DLD1 (cell line): ENCODE results near the gene SPG7.

Source experiments
- in situ Hi-C: cut with HindIII; loops from 2 replicates; pipeline ENCODE4 v1.10.0; 2017; ENCODE audit warnings: low sequenced_read_pairs

Gene SPG7

GRCh38 chr16:89484923-89485679 is 23.1 kb upstream of the SPG7 start:
- in situ Hi-C loops: no loop called here

DNA sequence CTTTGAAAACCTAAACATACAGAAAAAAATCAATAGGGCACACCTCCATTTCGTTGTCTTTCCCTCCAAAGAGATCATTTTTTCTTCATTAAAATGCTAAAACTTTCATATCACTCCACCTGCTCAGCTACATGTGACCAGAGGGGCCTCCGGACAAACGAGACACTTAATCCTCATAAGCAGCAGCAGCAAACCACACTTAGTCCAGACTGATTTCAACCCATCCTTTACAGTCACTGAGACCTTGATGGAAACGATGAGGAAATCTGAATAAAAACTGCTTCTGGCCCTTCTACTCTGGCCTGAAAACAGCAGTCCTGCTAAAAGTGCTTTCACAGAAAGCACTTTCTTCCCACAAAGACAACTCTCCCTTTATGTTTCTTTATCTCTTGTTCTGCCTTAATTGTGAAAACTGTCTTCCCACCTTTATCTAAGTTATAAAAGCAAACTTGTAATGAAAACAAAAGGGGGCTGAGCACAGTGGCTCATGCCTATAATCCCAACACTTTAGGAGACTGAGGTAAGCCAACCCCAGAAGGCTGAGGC is 22.4 kb upstream of the SPG7 start:
- in situ Hi-C loops: no loop called here

GRCh38 chr16:89489040-89489897 is 18.9 kb upstream of the SPG7 start:
- in situ Hi-C loops: no loop called here

GRCh38 chr16:89489898-89490438 is 18.2 kb upstream of the SPG7 start:
- in situ Hi-C loops: no loop called here

DNA sequence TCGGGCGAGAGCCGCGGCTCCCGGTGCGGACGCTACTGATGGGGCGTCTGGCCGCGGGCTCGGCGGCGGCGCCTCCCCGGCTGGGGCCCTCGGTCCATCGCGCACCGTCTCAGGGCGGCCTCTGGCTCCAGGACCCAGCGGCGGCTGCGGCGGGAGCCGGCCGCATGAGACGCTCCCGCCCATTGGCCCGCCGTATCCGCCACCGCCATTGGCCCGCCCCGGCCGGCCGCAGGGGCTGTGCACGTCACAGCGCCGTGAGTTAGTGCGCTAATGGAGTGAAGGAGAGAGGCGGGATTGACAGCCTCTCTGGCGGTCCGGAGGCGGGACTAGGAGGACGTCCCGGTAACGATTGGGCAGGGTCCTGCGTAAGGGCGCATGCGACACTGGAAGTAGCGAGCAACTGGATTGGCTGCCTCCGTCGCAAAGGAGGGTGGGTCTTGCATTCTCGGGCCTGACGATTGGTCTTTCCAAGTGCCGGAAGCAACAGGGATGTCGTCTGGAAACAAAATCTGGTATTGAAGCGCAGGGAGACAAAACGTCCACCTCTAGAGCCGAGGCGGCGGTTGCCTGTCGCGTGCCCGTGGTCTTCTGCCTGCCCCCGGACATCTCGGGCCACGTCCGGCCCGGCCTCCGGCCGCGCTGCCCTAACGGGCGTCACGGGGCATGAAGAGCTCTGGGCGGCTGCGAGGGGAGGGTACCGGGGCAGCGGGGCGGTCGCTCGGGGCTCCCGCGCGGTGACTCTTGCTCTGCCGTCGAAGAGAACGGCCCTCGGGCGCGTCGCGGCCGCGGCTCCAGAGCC is 17.6 kb upstream of the SPG7 start, which contains the start of gene ANKRD11:
Gene ANKRD11 (minus strand): TSS at position 123 of the 799 bp plus-strand sequence. CDS start 173,542 bp downstream, outside the sequence.
- in situ Hi-C loops: no loop called here

- in situ Hi-C loops: no loop called here
These were observed 16.8 kb upstream of the SPG7 start for GRCh38 chr16:89491238-89491869.

DNA sequence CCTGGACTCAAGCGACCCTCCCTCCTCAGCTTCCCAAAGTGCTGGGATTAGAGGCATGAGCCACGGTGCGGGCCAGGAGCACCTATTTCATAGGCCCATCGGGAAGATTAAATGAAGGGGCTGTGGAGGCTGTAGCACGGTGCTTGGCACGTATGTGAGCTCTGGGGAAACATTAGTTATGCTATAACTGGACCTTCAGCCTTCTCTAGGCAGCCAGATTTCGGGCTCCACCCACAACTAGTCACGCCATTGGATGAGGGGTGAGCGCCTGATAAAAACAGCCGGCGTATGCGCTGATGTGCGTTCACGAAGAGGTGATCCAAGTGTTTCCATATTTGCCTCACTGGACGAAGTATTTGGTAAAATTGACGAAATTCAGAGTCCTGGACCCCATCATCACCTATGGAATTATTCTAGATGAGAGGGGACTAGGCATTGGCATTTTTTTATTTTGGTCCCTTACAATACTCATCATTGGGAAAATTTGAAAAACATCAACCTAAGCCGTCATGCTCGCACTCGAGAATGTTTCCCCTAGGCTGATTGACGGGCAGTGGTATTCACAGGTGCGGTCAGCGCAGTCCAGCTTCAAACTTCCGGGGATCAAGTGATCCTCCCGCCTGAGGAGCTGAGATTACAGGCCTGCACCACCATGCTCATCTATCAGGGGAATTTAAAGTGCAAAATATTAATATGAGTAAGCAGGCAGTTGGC is 16.1 kb upstream of the SPG7 start:
- in situ Hi-C loops: no loop called here

GRCh38 chr16:89493776-89494175 is 14.4 kb upstream of the SPG7 start:
- in situ Hi-C loops: no loop called here

DNA sequence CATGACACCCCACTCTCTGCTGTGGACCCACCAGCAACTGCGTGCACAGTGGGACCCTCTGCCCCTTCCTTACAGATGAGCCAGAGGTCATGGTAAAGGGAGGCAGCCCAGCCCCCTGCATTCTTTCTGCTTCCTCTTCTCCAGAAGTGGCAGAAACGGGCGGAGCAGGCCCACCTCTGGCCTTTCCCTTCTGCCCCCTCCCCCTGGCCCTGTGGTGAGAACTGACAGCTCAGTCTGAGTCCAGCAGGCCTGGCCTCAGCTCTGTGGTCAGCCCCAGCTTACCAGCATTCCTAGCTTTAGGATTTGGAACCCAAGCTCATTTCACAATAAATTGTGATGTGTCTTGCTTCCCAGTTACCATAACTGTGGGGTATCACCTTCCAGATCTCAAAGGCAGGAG is 13.1 kb upstream of the SPG7 start:
- in situ Hi-C loops: no loop called here

DNA sequence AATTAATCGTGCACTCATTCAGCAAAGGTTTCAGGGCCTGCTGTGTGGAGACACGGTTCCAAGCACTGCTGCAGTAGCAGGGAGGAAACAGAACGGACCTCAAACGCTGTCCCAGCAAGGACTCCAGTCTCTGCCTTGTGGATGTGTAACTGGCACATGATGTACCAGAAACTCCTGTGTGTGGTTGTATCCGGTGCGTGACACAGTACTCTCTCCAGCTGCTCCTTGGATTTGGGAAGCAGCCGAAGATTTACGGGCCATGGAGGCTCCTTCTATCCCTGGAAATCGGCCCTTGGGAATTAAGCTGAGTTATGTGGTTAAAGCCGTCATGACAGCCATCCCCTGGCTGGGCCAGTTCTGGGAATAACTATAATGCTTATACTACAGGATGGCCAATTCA is 9.4 kb upstream of the SPG7 start:
- in situ Hi-C loops: no loop called here

DNA sequence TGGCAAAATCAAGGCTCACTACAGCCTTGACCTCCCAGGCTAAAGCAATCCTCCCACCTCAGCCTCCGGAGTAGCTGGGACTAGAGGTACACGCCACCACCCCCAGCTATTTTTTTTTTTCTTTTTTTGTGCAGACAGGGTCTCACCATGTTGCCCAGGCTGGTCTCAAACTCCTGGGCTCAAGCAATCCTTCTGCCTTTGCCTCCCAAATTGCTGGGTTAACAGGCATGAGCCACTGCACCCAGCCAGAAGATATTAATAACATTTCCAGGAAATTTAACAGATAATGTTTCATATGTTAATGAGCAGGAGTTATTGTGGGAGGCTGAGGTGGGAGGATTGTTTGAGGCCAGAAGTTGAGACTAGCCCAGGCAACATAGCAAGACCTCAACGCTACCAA is 8.4 kb upstream of the SPG7 start:
- in situ Hi-C loops: no loop called here

DNA sequence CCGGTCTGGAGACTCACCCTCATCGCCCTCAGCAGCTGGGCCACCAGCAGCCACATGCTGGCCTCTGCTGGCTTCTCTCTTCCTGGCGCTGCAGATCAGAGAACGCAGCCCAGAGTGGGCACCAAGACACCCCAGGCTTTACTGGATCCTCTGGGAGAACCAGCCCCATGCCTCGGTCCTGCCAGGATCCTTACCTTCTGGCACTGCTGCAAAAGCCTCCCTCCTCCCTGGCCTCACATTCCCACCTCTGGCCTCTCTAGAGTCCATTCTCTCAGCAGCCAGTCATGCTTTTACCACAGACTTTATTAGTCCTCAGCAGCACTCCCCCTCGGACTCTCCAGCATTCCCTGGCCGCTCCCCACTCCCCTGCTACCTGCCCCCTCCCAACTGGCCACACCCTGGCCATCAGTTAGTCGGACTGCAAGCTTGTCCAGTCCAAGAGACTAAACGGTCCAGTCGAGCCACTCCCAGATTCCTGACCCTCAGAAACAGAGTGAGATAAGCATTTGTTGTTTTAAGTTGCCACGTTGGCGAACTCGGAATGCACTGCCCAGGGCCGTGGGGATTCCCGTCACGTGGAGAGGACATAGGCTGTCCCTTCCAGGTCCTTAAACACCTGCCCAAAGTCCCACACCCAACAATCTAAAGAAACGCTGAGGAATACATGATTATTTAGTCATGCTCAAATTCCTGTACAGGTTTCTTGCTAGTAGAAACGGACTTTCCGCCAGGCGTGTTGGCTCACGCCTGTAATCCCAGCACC is 5.9 kb upstream of the SPG7 start:
- in situ Hi-C loops: no loop called here

DNA sequence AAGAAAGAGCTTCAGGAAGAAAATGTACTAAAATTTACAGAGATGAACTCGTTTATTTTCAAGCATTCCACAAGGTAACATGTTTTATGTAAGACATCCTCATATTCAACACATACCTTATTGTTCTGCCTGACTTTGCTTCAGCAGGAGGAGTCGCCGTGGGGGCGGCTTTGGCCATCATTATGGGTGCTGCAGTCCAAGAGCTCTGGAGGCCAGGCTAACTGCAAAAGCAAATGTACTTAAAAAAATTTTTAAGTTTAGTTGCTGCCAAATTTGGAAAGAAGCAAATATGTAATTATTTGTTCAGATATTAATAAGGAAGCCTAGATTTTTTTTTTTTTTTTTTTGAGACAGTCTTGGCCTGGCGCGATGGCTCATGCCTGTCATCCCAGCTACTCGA is 4.1 kb upstream of the SPG7 start:
- in situ Hi-C loops: no loop called here

GRCh38 chr16:89505204-89506112 is 2.7 kb upstream of the SPG7 start:
- in situ Hi-C loops: no loop called here

DNA sequence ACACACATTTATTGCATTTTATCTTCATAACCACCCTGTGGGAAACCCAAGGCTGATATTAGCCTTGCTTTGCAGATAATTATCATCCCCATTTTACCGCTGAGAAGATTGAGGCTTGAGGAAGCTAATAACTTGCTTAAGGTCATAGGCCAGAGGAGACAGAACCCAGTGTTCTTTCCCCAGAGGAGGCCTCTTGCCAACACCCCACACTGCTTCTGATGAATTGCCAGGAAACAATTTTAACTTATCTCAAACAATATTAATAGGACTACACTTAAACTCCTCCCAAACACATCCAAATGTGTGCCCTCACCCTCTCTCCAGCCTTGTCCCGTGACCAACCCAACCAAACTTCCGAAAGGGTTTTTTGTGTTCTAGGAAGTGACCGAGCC is 2.1 kb upstream of the SPG7 start:
- in situ Hi-C loops: no loop called here

GRCh38 chr16:89506791-89507191 is 1.4 kb upstream of the SPG7 start:
- in situ Hi-C loops: no loop called here

DNA sequence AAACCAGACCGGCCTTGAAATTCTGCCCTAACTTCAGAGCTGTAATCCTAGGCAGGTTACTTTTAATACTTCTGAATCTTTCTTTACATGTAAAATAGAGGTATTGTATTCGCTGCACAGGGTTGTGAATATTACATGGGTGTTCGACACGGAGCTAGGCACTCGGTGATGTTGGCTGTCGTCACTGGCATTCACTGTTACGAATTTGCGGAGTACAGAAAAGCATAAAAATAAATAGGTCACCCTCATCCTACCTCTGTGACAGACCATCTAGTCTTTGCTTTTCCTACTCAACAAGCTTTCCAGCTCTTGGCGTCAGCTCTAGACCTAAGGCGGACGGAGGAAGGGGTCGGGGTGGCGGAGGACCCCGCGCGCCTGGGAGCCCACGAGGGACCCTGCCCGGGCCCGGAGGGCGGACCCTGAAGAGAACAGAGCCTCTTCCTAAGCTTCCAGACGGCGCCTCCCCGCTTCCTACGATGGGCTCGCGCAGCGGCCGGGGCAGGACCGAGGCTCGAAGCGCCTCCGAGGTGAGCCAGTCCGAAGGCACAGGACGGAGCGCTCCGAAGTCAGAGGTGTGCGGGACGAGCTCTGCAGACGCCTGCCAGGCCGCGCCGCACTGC is 879 bp upstream of the SPG7 start:
- in situ Hi-C loops: no loop called here
